ENCODE measurements around the gene CSTPP1.

CSTPP1 gene

DNA sequence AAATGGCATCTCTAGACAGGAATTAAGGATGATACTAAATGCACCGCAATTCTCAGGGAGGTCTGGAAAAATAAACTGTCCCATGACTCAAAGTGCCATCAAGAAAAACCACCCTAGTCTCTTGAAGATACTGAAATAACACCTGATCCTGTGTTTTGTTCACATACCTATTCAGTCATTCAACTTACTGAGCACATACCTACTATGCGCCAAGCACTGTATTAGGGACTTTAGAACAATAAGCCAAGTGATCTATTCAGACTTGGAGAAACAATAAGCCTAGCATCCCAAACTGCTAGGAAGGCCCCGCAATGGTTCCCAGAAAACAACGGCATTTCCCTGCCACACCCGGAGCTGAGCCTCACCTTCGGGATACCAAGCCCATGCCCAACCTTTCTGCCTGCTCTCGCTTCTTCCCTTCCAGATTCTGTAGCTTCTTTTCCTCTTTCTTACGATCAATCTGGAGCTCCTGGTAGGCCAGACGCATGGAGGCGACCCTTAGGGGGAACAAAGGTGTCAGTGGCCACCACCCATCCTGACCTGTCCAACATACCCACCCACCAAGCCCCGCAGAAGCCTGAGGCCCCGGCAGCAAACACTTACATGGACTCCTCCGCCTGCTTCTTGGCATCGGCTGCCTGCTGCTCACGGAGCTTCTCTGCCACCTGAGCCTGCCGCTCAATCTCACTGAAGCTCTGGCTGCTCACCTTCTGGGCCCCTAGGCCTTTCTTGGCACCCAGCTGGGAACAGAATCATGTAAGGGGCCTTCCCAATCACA is 234.7 kb downstream of the CSTPP1 start:
- DNase-seq: no peak
- TF ChIP-seq, protein P1, sequence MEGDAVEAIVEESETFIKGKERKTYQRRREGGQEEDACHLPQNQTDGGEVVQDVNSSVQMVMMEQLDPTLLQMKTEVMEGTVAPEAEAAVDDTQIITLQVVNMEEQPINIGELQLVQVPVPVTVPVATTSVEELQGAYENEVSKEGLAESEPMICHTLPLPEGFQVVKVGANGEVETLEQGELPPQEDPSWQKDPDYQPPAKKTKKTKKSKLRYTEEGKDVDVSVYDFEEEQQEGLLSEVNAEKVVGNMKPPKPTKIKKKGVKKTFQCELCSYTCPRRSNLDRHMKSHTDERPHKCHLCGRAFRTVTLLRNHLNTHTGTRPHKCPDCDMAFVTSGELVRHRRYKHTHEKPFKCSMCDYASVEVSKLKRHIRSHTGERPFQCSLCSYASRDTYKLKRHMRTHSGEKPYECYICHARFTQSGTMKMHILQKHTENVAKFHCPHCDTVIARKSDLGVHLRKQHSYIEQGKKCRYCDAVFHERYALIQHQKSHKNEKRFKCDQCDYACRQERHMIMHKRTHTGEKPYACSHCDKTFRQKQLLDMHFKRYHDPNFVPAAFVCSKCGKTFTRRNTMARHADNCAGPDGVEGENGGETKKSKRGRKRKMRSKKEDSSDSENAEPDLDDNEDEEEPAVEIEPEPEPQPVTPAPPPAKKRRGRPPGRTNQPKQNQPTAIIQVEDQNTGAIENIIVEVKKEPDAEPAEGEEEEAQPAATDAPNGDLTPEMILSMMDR (IDR thresholded peaks at IDR 0.05; ENCODE audit: low read depth, low read length): no peak
- H3K4me3 ChIP-seq (ENCODE audit: low read depth, low read length): no peak overlapping the region
- H3K27me3 ChIP-seq: no peaks in the 10 kb centered on the region
- H3K9me3 ChIP-seq: no peaks in the 10 kb centered on the region
- H3K36me3 ChIP-seq: peaks cover 17% of the 10 kb centered on the region
- H3K4me1 ChIP-seq: no peaks in the 10 kb centered on the region

DNA sequence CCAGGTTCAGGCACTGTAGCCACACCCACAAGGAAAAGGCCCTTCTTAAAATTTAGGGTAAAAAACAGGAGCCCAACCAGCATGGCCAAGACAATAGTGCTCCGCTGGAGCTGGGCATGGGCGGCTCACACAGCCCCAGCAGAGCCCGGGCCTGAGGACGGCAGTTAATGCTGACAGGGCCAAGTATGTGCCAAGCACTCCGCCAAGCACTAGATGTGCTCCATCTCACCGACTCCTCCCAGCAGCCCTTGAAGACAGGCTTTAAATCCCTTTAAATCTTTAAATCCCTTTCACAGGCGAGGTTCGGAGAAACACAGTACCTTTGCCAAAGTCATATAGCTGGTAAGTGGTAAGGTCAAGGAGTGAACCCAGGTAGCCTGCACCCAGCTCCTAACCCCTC is 235.3 kb downstream of the CSTPP1 start:
- Histone ChIP-seq H3K4me1 (no peaks in the 10 kb centered on the region), H3K27me3 (no peaks in the 10 kb centered on the region), H3K36me3 (peaks cover 17% of the 10 kb centered on the region), H3K4me3 (ENCODE audit: low read depth, low read length) (no peak overlapping the region), H3K9me3 (no peaks in the 10 kb centered on the region)
- no peak for DNase-seq
- TF ChIP-seq, protein P1 (IDR thresholded peaks at IDR 0.05; ENCODE audit: low read depth, low read length): no peak

DNA sequence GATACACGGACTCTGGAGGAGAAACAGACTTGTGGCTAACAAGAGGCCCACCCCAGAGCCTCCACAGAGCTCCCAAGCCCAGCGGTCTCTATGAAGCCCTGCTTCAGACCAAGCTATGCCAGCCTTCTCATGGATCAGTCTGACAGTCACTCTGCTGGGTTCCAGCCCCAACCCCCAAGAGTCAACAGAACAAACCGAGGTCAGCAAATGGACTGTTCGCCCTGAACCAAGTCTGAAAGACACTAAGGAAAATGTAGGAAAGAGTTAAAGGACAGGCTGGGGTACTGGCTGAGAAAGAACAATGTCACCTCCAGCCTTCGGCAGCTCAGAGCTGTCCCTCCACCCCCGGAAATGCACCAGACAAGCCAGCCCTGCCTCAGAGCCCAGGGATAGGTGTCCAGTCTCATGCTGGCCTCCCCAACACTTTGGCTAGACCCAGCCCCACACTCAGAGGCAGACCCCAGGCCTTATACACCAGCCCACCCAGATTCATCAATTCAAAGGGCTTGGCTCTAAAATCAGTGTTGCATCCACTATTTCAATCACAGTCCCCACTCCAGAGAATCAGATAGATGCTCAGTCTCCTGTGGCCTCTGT is 236.3 kb downstream of the CSTPP1 start:
- DNase-seq: no peak
- H3K27me3 ChIP-seq: no peaks in the 10 kb centered on the region
- peaks cover 4% of the 10 kb centered on the region for H3K4me1 ChIP-seq
- H3K36me3 ChIP-seq: peaks cover 11% of the 10 kb centered on the region
- no peaks in the 10 kb centered on the region for H3K9me3 ChIP-seq
- H3K4me3 ChIP-seq (ENCODE audit: low read depth, low read length): no peak overlapping the region
- TF ChIP-seq, protein P1 (IDR thresholded peaks at IDR 0.05; ENCODE audit: low read depth, low read length): no peak

DNA sequence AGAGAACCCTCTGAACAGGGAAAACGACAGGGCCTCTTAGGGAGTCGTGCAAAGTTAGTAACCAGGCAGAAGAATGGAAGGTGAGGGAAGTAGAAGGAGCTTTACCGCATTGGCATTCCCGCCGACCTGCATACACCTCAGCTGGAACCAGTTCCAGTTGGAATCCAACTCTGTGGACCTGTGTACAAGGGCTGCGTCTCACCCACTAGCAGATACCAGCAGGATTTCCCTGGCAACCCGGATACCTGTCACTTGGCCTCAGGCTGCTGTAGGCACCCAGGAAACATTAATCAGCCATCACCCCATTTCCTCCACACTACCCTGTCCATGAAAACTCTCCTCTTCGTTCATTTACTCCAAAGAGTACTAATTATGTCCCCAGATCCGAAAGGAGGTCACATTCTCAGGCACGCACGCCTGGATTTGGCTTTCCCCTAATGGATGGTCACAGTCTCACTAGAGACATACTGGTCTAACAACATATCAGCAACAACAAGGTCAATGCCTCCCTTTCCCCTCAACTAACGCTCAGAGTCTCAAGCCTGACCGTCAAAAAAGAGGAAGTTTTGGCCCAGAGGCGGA is 239.3 kb downstream of the CSTPP1 start:
- Histone ChIP-seq H3K36me3 (peaks cover 11% of the 10 kb centered on the region), H3K4me1 (peaks cover 6% of the 10 kb centered on the region), H3K27me3 (no peaks in the 10 kb centered on the region), H3K4me3 (ENCODE audit: low read depth, low read length) (peak overlapping the region; percentile 82), H3K9me3 (no peaks in the 10 kb centered on the region)
- TF ChIP-seq, protein P1 (IDR thresholded peaks at IDR 0.05; ENCODE audit: low read depth, low read length): no peak
- no peak for DNase-seq

DNA sequence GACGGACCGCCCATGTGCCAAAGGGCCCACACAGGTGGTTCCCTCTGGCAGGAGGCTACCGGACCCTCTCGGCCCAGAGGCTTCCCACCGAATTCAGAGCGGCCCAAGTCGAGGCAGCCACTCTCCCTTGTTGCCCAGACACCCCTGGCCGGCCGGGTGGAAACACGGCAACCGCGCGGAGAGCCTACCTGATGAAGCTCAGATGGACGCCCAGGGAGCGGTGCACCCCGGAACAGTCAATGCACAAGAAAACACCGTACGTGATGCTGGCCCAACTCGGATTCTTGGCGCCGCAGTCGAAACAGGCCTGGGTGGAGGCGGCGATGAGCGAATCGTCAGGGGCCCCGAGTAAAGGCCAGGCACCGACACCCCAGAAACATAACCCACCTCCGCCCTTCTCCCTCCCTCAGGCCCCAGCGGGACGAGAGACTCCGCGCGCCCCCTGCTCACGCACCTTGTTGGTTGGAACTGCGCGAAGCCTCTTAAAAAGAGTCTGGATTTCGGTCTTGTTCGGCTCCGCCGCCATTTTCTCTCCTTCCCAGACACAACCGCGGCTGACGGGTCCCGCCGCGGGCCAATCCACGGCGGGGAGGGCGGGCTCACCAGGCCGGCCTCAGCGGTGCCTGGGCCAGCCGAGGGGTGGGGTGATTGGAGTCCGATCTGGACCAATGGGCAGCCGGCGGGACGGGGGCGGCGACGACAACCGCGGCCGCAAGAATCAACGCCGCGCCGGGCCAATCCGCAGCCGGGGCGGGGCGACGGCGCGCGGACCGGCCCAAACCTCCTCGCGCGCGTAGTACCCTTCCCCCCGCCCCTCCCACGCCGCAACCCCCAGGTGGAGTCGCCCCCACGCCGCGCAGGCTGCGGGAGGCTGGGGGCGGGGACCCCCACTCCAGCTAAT is 240.0 kb downstream of the CSTPP1 start, which contains the start of gene ARFGAP2:
TSS of gene ARFGAP2 (minus strand) at position 552 of the 901 bp plus-strand sequence. CDS start at position 526, 26 bp downstream.
- Histone ChIP-seq H3K9me3 (no peaks in the 10 kb centered on the region), H3K27me3 (no peaks in the 10 kb centered on the region), H3K36me3 (peaks cover 11% of the 10 kb centered on the region), H3K4me3 (ENCODE audit: low read depth, low read length) (peak within 1 kb of the TSS; percentile 82), H3K4me1 (peaks cover 6% of the 10 kb centered on the region)
- peak; percentile 94 for DNase-seq
- TF ChIP-seq, protein P1 (IDR thresholded peaks at IDR 0.05; ENCODE audit: low read depth, low read length): no peak
